Thoracic aorta (tissue), 2 donors: ENCODE measurements around the gene COL1A1. TPM values are rescaled to one million over a fixed set of nuclear protein-coding genes. Genes with fewer than 3 reads are reported as not detected.
A peak's percentile ranks its signal among the peaks of the same experiment; 100 is the strongest.

Source experiments
- ATAC-seq: fragments of 150-250 bp; one replicate; pipeline ENCODE4 v1.8.0; 2017; ENCODE audit warnings: low read depth; ENCODE audit not compliant: insufficient number of reproducible peaks, low FRiP score
- DNase-seq: peaks from one replicate; pipeline ENCODE4 v3.0.0-alpha.2; 2020; ENCODE audit warnings: low spot score
- H3K27ac ChIP-seq, 2 donors: fragments of 200-600 bp; sonication (generic); 1 replicate in 1 of 2; 2 replicates in 1 of 2; pipeline ENCODE4 v1.5.1; 2016; ENCODE audit warnings: mild to moderate bottlenecking in 2 of 2, moderate library complexity in 2 of 2
- H3K27me3 ChIP-seq: fragments of 200-600 bp; sonication (generic); replicated peaks from 2 replicates; pipeline ENCODE4 v1.6.0; 2016; ENCODE audit warnings: mild to moderate bottlenecking; ENCODE audit not compliant: insufficient read depth
- H3K36me3 ChIP-seq: fragments of 200-600 bp; sonication (generic); one replicate; pipeline ENCODE4 v1.5.1; 2016
- H3K4me1 ChIP-seq, 2 donors: fragments of 200-600 bp; sonication (generic); 1 replicate in 1 of 2; 2 replicates in 1 of 2; pipeline versions ENCODE4 v1.5.1 to v1.6.0; 2016; ENCODE audit warnings: low read depth in 2 of 2, mild to moderate bottlenecking in 1 of 2; ENCODE audit not compliant: control insufficient read depth in 1 of 2
- H3K4me3 ChIP-seq: fragments of 200-600 bp; sonication (generic); 2 replicates; pipeline ENCODE4 v1.5.1; 2016; ENCODE audit warnings: mild to moderate bottlenecking
- H3K9me3 ChIP-seq: fragments of 200-600 bp; sonication (generic); 2 replicates; pipeline ENCODE4 v1.5.1; 2016
- CTCF ChIP-seq: fragments of 200-600 bp; sonication (generic); IDR thresholded peaks from one replicate; pipeline ENCODE4 v1.5.1; 2019; ENCODE audit warnings: antibody characterized with exemption
- total RNA-seq, 2 donors: library from RNA; depleted of rRNA; stranded (reverse); fragments of >200 nt; gene quantifications; one replicate each; pipeline versions ENCODE4 v1.1.0 to v1.2.3, GENCODE V29; 2016

The COL1A1 gene
- total RNA-seq, 2 donors from 2014 or later: 261 to 270 TPM

GRCh38 chr17:50147841-50148225, 53.6 kb downstream of the COL1A1 start:
- no peak for DNase-seq
- no peak for TF ChIP-seq CTCF
- Histone ChIP-seq H3K4me1 (peaks cover 39 to 53% of the 10 kb centered on the region in 2 donors), H3K9me3 (no peaks in the 10 kb centered on the region), H3K27me3 (no peaks in the 10 kb centered on the region), H3K4me3 (peak overlapping the region; percentile 96), H3K27ac (peak overlapping the region; percentile 90 to 92), H3K36me3 (peaks cover 28% of the 10 kb centered on the region)
- ATAC-seq: no peak

- peak overlapping the region; percentile 96 for H3K4me3 ChIP-seq
- no peak for ATAC-seq
- H3K27me3 ChIP-seq: no peaks in the 10 kb centered on the region
- no peaks in the 10 kb centered on the region for H3K9me3 ChIP-seq
- no peak for DNase-seq
- peaks cover 36 to 51% of the 10 kb centered on the region in 2 donors for H3K4me1 ChIP-seq
- peak overlapping the region; percentile 90 to 92 for H3K27ac ChIP-seq
- H3K36me3 ChIP-seq: peaks cover 31% of the 10 kb centered on the region
- TF ChIP-seq CTCF: no peak
Observed at GRCh38 chr17:50146927-50147665, 54.3 kb downstream of the COL1A1 start.

GRCh38 chr17:50146230-50146926, 55.1 kb downstream of the COL1A1 start:
- H3K27me3 ChIP-seq: no peaks in the 10 kb centered on the region
- ATAC-seq (no peak), DNase-seq (no peak)
- H3K4me1 ChIP-seq: peaks cover 37 to 48% of the 10 kb centered on the region in 2 donors
- peak overlapping the region; percentile 90 to 92 for H3K27ac ChIP-seq
- peak overlapping the region; percentile 96 for H3K4me3 ChIP-seq
- no peaks in the 10 kb centered on the region for H3K9me3 ChIP-seq
- peak; percentile 8 for TF ChIP-seq CTCF
- H3K36me3 ChIP-seq: peaks cover 31% of the 10 kb centered on the region

- TF ChIP-seq CTCF: no peak
- no peak for ATAC-seq
- Histone ChIP-seq H3K27me3 (no peaks in the 10 kb centered on the region), H3K27ac (peak overlapping the region; percentile 90 to 92), H3K4me1 (peaks cover 36 to 45% of the 10 kb centered on the region in 2 donors), H3K36me3 (peaks cover 37% of the 10 kb centered on the region), H3K9me3 (no peaks in the 10 kb centered on the region), H3K4me3 (peak overlapping the region; percentile 96)
- DNase-seq: no peak
Observed at GRCh38 chr17:50145532-50146229, 55.8 kb downstream of the COL1A1 start.
